GM19035 (cell line): Measurements from ENCODE around the gene FRAS1.
"Not testable (repeated sequence)": the region's sequence is repeated elsewhere in the genome, so short reads cannot be mapped to it uniquely, and the experiment has no call there.

Source experiments
- ATAC-seq: cut with Tn5 transposase; IDR thresholded peaks from one replicate; pipeline ENCODE4 v1.9.1; 2021; ENCODE audit not compliant: unreplicated experiment

The FRAS1 gene

DNA sequence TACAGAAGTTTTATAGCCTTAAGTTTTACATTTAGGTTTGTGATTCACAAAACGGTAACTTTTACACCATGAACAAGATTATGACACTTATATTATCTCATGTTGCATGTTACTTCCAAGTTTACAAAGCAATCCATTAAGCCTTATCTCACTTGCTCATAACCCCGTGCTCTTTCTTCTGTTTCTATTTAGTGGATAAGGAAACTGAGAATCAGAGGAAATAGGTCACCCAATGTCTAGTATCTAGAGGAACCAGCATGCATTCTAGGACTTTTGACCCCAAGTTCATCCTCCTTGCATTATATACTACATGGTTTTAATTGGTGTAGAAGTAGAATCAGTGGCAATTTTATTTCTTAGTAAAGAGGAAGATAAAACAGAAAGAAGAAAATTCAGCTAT is 427.5 kb downstream of the FRAS1 start:
- ATAC-seq: no peak

DNA sequence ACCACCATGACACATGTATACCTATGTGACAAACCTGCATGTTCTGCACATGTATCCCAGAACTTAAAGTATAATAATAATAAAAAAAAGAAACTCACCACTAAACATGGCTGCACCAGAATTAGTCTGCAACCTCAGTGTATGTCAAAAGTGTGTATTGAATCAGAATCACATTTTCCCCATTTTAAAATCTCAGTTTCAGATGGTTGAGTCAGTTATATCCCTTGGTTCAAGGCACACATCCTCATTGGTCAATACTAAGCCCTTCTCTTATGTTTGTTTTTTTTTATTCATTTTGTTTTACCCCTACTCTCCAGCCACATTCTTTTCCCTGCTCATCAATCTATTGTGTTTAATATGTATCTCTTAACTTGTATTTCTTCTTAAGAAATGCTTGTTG is 436.6 kb downstream of the FRAS1 start:
- no peak for ATAC-seq

DNA sequence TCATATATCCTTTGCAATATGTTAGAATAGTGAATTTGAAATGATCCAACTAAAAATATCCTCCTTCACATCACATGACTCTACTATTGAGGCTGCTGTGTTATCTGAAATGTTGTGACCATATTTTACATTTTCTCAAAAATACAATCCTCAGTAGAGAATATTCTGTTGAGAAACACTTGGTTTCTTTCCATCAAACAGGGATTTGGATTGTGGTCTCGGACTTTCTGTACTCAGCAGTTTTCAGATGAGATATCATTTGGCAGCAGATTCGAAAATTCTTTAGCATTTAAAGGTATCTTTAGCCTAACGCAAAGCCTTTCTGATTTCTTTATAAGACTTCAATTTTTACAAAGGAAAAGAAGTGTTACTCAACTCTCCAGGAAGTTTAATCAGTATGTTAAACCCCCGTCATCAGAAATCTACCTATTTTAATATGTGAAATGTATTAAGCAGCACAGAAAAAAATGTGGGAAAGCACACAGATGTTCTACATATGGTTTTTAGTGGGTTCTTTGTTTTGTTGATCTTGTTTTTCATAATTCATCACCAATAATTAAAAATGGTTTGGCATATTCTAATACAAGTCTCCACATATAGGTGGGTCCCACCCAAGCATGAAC is 439.0 kb downstream of the FRAS1 start:
- ATAC-seq: no peak

GRCh38 chr4:78506260-78506659 is 449.1 kb downstream of the FRAS1 start:
- ATAC-seq: not testable (repeated sequence)

- ATAC-seq: no peak
Measured at GRCh38 chr4:78509043-78509442, 451.9 kb downstream of the FRAS1 start.

- no peak for ATAC-seq
Measured at GRCh38 chr4:78510108-78510507, 453.0 kb downstream of the FRAS1 start.

- ATAC-seq: no peak
Measured at GRCh38 chr4:78510681-78511080, 453.6 kb downstream of the FRAS1 start.

DNA sequence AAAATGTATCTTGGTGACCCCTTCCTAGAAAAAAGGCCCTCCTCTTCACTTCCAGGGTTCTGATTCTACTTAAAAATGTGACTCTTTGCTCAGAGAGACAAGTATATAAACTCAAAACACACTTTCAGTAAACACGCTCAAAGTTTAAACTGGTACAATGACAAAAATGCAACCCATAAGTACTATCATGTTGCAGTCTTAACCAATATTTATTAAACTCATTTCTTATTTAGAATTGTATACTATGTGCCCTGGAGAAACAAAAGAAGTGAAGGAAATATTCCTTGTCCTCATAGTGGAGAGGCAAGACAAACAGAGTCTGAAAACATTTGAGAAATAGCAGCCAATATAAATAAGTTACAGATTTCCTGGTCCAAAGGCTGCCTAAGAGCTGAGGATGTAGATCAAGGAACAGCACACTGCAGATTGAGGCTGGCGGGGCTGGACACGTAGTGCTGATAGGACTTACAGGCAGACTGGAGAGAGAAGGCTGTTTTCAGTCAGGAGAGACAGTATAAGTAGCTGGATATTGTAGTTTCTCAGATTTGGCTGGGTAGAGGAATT is 455.3 kb downstream of the FRAS1 start:
- ATAC-seq: no peak

GRCh38 chr4:78513411-78513975 is 456.4 kb downstream of the FRAS1 start:
- no peak for ATAC-seq

DNA sequence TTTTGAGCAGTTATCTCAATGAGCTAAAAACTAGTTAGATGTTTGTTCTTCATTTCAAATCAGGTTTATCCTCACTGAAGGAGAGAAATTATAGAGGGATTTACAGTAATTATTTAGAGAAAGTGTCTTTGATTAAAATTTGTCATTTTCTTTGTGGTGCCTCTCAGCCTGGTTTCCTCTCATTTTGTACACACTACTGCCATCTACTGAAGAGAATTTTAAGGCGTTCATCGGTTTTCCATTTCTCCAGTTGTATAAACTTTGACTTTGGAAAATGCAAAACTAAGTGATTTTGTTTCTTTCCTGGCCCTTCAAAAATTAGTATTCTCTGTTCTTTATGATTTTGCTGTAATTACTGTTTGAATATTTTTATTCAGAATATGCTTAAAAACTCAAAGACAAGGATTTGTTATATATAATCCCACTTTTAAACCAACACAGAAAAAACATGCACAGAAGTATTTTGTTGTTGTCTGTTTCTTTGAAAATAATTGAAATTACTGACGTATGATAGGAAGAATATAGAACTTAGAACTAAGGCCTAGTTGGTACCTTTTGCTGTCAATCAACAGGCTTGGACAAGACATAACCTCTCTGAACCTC is 460.0 kb downstream of the FRAS1 start:
- no peak for ATAC-seq

GRCh38 chr4:78518561-78518960 is 461.4 kb downstream of the FRAS1 start:
- no peak for ATAC-seq

- ATAC-seq: no peak
Measured at GRCh38 chr4:78519962-78520361, 462.8 kb downstream of the FRAS1 start.

GRCh38 chr4:78520808-78521226 is 463.7 kb downstream of the FRAS1 start:
- no peak for ATAC-seq

DNA sequence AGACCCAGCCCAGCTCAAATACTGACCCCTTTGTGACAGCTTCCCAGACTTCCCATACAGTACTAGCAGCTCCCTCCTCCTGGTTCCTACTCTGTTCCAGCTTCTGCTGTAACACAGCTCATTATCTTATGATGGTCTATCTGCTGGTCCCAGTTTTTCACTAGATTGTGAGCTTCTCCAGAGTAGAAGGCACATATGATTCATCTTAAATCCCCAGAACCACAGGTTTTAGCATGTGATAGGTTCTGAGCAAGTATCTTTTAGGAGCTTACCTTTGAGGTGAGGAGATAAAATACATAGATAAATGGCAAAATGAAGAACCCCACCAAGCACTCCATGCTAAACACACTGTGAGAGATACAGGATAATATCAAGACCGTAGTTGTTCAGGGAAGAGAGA is 466.9 kb downstream of the FRAS1 start:
- no peak for ATAC-seq

DNA sequence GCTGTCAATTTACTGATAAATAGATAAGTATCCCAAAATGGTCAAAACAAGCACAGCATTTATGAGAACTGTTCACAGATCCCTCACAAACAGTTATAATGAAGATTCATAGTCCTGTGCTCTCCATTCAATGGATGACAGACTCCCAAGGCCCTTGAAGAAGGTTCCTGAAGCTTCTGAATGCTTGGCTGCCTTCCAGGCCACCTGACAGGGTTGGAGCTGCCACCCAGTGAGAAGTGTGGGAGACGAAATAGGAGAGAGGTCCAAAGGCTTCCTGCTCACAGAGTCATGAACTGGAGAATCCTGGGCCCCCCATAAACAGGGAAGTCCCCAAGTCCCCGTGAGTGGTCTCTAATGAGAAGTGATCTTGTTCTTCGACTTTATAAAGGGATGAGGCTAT is 468.4 kb downstream of the FRAS1 start:
- no peak for ATAC-seq

DNA sequence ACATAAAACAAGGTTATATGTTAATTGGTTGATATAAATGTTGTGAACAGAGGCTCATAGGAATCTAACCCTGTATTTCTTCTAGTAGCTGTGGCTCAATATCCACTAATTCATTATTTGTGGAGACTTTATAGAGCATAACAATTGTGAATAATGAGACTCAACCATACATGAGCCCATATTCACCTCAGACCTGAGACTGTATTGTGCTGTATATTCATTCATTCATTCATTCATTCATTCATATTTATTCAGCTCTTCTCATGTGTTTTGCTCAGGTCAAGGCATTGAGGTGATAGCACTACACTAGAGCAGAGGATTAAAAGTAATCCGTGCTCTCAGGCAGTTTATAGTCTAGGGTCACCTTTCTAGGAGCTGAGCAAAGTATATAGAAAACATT is 470.0 kb downstream of the FRAS1 start:
- no peak for ATAC-seq

DNA sequence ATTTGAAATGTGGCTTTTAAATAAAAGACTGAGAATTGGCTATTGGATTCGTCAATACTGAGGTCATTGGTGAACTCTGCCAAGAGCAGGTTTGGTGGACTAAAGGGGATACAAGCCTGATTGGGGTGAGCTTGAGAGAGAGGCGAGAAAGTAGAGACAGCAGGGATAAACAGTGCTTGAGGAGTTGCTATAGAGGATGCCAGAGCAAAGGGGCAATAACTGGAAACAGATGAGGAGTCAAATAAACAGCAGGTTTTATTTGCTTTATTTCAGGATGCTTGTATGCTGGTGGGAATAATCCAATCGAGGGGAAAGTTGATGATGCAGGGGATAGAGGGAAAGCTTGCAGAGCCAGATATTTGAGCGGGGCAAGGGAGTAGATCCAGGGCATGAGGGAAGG is 470.4 kb downstream of the FRAS1 start:
- ATAC-seq: no peak

- no peak for ATAC-seq
Measured at GRCh38 chr4:78528327-78528726, 471.2 kb downstream of the FRAS1 start.

DNA sequence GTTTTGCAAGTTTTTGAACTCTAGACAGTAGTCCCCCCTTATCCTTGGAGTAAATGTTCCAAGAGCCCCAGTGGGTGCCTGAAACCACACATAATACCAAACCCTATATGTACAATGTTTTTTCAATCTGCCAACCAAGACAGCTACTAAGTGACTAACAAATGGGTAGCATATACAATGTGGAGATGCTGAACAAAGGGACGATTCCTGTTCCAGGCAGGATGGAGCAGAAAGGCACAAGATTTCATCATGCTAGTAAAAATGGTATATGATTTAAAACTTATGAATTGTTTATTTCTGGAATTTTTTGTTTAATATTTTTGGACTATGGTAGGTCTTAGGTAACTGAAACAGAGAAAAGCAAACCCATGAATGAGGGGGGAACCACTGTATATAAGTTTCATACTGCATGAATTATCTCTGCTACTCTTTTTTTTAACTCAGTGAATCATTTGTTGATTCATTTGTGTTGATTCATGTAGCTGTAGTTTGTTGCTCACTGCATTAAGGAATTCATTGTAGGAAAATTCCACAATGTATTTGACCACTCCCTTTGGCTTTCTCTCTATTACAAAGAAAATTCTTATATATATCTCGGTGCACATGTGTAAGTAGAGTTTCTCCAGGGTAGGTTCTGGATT is 472.6 kb downstream of the FRAS1 start:
- ATAC-seq: no peak

- ATAC-seq: no peak
Measured at GRCh38 chr4:78532046-78532445, 474.9 kb downstream of the FRAS1 start.

DNA sequence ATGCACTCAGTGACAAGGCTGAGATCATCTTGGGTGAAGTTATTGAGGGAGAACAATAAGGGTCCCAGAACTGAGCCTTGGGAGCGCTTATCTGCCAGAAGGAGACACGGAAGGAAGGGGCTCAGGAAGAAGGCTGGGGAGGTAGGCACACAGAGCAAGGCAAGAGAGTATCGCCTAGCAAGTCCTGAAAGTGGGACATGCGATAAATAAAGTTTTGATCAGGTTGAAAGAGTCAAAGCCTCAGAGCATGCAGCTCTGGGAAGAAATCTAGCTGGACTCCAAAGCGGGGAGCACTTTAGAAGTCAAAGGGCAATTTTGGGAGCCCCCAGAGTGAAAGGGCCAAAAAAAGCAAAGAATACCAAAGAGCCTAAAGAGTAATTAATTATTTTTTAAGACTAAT is 476.7 kb downstream of the FRAS1 start:
- no peak for ATAC-seq
